ENCODE results near the gene RHOB.
"Not testable (repeated sequence)": the region's sequence is repeated elsewhere in the genome, so short reads cannot be mapped to it uniquely, and the experiment has no call there.

The RHOB gene

GRCh38 chr2:20493095-20493494 is 46.2 kb downstream of the RHOB start:
- DNase-seq (ENCODE audit: low read depth): not testable (repeated sequence)

GRCh38 chr2:20494241-20494640 is 47.4 kb downstream of the RHOB start:
- DNase-seq (ENCODE audit: low read depth): no peak

GRCh38 chr2:20496076-20496872 is 49.4 kb downstream of the RHOB start:
- DNase-seq (ENCODE audit: low read depth): no peak

- DNase-seq (ENCODE audit: low read depth): no peak
Observed at GRCh38 chr2:20496942-20497341, 50.1 kb downstream of the RHOB start.
